ENCODE measurements around the gene CALN1.

GRCh38 chr7:72230281-72230680 lies 181.9 kb downstream of the CALN1 start:
- TF ChIP-seq ZNF157 (tag by site-specific recombination; IDR thresholded peaks at IDR 0.05) = no peak
- TF ChIP-seq MZF1 (tag by site-specific recombination; IDR thresholded peaks at IDR 0.05; ENCODE audit: borderline replicate concordance) = no peak
- TF ChIP-seq ZNF423 (tag by site-specific recombination; IDR thresholded peaks at IDR 0.05) = no peak
- no peak for TF ChIP-seq ZSCAN18 (tag by site-specific recombination; IDR thresholded peaks at IDR 0.05)
- TF ChIP-seq CTCF (tag by site-specific recombination; IDR thresholded peaks at IDR 0.05) = no peak
- no peak for TF ChIP-seq ZNF548 (tag by site-specific recombination; IDR thresholded peaks at IDR 0.05)
- no peak for TF ChIP-seq KLF10 (tag by site-specific recombination; IDR thresholded peaks at IDR 0.05)
- no peak for TF ChIP-seq ZNF10 (tag by site-specific recombination; IDR thresholded peaks at IDR 0.05)
- no peak for TF ChIP-seq ZSCAN16 (tag by site-specific recombination; IDR thresholded peaks at IDR 0.05)
- TF ChIP-seq ZNF202 (tag by site-specific recombination; IDR thresholded peaks at IDR 0.05; ENCODE audit: borderline replicate concordance) = no peak
- TF ChIP-seq ZNF830 (tag by site-specific recombination; IDR thresholded peaks at IDR 0.05; ENCODE audit: low read depth) = no peak
- no peak for TF ChIP-seq ATF2 (tag by site-specific recombination; IDR thresholded peaks at IDR 0.05; ENCODE audit: low read depth)
